HG03432 (cell line): Measurements from ENCODE around the gene MYL4.
"Not testable (repeated sequence)": the region's sequence is repeated elsewhere in the genome, so short reads cannot be mapped to it uniquely, and the experiment has no call there.

ENCODE experiments used
- ATAC-seq: cut with Tn5 transposase; IDR thresholded peaks from one replicate; pipeline ENCODE4 v1.9.1; 2021; ENCODE audit warnings: mild to moderate bottlenecking, moderate library complexity; ENCODE audit not compliant: unreplicated experiment

The MYL4 gene

GRCh38 chr17:47219621-47220475 is 10.7 kb downstream of the MYL4 start:
- no peak for ATAC-seq

GRCh38 chr17:47220531-47220999 is 11.4 kb downstream of the MYL4 start:
- no peak for ATAC-seq

GRCh38 chr17:47221154-47221553 is 12.0 kb downstream of the MYL4 start:
- no peak for ATAC-seq

GRCh38 chr17:47222047-47222446 is 12.9 kb downstream of the MYL4 start:
- ATAC-seq, result no peak

GRCh38 chr17:47223007-47223406 is 13.9 kb downstream of the MYL4 start:
- no peak for ATAC-seq

- ATAC-seq, result no peak
Measured at GRCh38 chr17:47223460-47223859, 14.3 kb downstream of the MYL4 start.

GRCh38 chr17:47224077-47224476 is 14.9 kb downstream of the MYL4 start:
- not testable (repeated sequence) for ATAC-seq

- ATAC-seq, result no peak
Measured at GRCh38 chr17:47224966-47225365, 15.8 kb downstream of the MYL4 start.

- ATAC-seq, result no peak
Measured at GRCh38 chr17:47225436-47225858, 16.3 kb downstream of the MYL4 start.

- ATAC-seq, result no peak
Measured at GRCh38 chr17:47225911-47226688, 17.0 kb downstream of the MYL4 start.

GRCh38 chr17:47227862-47228261 is 18.7 kb downstream of the MYL4 start:
- no peak for ATAC-seq

- ATAC-seq, result peak; percentile 51
Measured at GRCh38 chr17:47229535-47230443, 20.6 kb downstream of the MYL4 start.

- ATAC-seq, result no peak
Measured at GRCh38 chr17:47230864-47231263, 21.7 kb downstream of the MYL4 start.

- no peak for ATAC-seq
Measured at GRCh38 chr17:47231334-47231733, 22.2 kb downstream of the MYL4 start.

GRCh38 chr17:47231866-47232265 is 22.7 kb downstream of the MYL4 start:
- ATAC-seq, result no peak

GRCh38 chr17:47232465-47232864 is 23.3 kb downstream of the MYL4 start:
- ATAC-seq, result no peak

GRCh38 chr17:47235506-47235905 is 26.4 kb downstream of the MYL4 start:
- no peak for ATAC-seq

- ATAC-seq, result no peak
Measured at GRCh38 chr17:47235923-47236322, 26.8 kb downstream of the MYL4 start.

- no peak for ATAC-seq
Measured at GRCh38 chr17:47237841-47238240, 28.7 kb downstream of the MYL4 start.

GRCh38 chr17:47238321-47239010 is 29.3 kb downstream of the MYL4 start:
- no peak for ATAC-seq
